H9 (cell line): ENCODE results near the gene CCDC33. TPM values are rescaled to one million over a fixed set of nuclear protein-coding genes. Genes with fewer than 3 reads are reported as not detected.

Experiments
- DNase-seq: peaks from one replicate; pipeline ENCODE4 v3.0.0-alpha.2; 2017
- H2AFZ ChIP-seq: one replicate; pipeline ENCODE4 v1.6.1; 2013; ENCODE audit warnings: mild to moderate bottlenecking, low read length, control low read depth, moderate library complexity
- H2AK5ac ChIP-seq: 2 replicates; pipeline ENCODE4 v1.6.1; 2013; ENCODE audit warnings: low read length, control low read depth, mixed read lengths; ENCODE audit not compliant: insufficient read length
- H2BK120ac ChIP-seq: one replicate; pipeline ENCODE4 v1.6.1; 2013; ENCODE audit warnings: low read depth, mild to moderate bottlenecking, low read length, control low read depth, inconsistent platforms; ENCODE audit not compliant: poor library complexity, severe bottlenecking
- H2BK12ac ChIP-seq: 2 replicates; pipeline ENCODE4 v1.6.1; 2013; ENCODE audit warnings: low read length, control low read depth, mixed read lengths, low read depth; ENCODE audit not compliant: insufficient read length
- H2BK15ac ChIP-seq: 2 replicates; pipeline ENCODE4 v1.6.1; 2013; ENCODE audit warnings: low read depth, low read length, control low read depth
- H2BK20ac ChIP-seq: one replicate; pipeline ENCODE4 v1.6.1; 2013; ENCODE audit warnings: low read depth, mild to moderate bottlenecking, low read length, control low read depth, inconsistent platforms; ENCODE audit not compliant: poor library complexity, severe bottlenecking
- H2BK5ac ChIP-seq: 2 replicates; pipeline ENCODE4 v1.6.1; 2013; ENCODE audit warnings: low read length, control low read depth, mixed read lengths; ENCODE audit not compliant: insufficient read length
- H3K14ac ChIP-seq: 2 replicates; pipeline ENCODE4 v1.6.1; 2013; ENCODE audit warnings: low read length, control low read depth; ENCODE audit not compliant: insufficient read depth
- H3K18ac ChIP-seq: 2 replicates; pipeline ENCODE4 v1.6.1; 2013; ENCODE audit warnings: low read depth, mild to moderate bottlenecking, mixed read lengths, low read length, control low read depth; ENCODE audit not compliant: insufficient read length
- H3K23ac ChIP-seq: 2 replicates; pipeline ENCODE4 v1.6.1; 2013; ENCODE audit warnings: low read length, control low read depth, mixed read lengths, low read depth; ENCODE audit not compliant: insufficient read length
- H3K23me2 ChIP-seq: 2 replicates; pipeline ENCODE4 v1.6.1; 2013; ENCODE audit warnings: low read depth, mild to moderate bottlenecking, mixed read lengths, low read length, control low read depth; ENCODE audit not compliant: insufficient read length, poor library complexity, severe bottlenecking
- H3K27ac ChIP-seq: 2 replicates; pipeline ENCODE4 v1.5.1; 2013; ENCODE audit warnings: low read length, control low read depth, mixed read lengths, low read depth; ENCODE audit not compliant: insufficient read length
- H3K27me3 ChIP-seq: 2 replicates; pipeline ENCODE4 v1.6.1; 2013; ENCODE audit warnings: low read length, control low read depth, inconsistent platforms; ENCODE audit not compliant: insufficient read depth
- H3K4ac ChIP-seq: 2 replicates; pipeline ENCODE4 v1.6.1; 2013; ENCODE audit warnings: low read depth, mild to moderate bottlenecking, control low read depth, inconsistent platforms, low read length, moderate library complexity
- H3K4me1 ChIP-seq: 2 replicates; pipeline ENCODE4 v1.6.1; 2013; ENCODE audit warnings: low read length, control low read depth, inconsistent platforms; ENCODE audit not compliant: insufficient read depth
- H3K4me2 ChIP-seq: 2 replicates; pipeline ENCODE4 v1.6.1; 2013; ENCODE audit warnings: low read length, control low read depth, mixed read lengths; ENCODE audit not compliant: insufficient read length, insufficient read depth
- H3K56ac ChIP-seq: 2 replicates; pipeline ENCODE4 v1.6.1; 2013; ENCODE audit warnings: low read depth, mild to moderate bottlenecking, mixed read lengths, low read length, control low read depth; ENCODE audit not compliant: insufficient read length
- H3K79me1 ChIP-seq: 2 replicates; pipeline ENCODE4 v1.6.1; 2013; ENCODE audit warnings: low read depth, mild to moderate bottlenecking, moderate library complexity, low read length, control low read depth, inconsistent platforms; ENCODE audit not compliant: insufficient read depth, poor library complexity, severe bottlenecking
- H3K79me2 ChIP-seq: 2 replicates; pipeline ENCODE4 v1.6.1; 2013; ENCODE audit warnings: low read length, control low read depth, inconsistent platforms; ENCODE audit not compliant: insufficient read depth
- H3K9ac ChIP-seq: 2 replicates; pipeline ENCODE4 v1.6.1; 2013; ENCODE audit warnings: low read length, control low read depth, mixed read lengths; ENCODE audit not compliant: insufficient read length; ENCODE audit errors: extremely low read depth
- H3K9me3 ChIP-seq: one replicate; pipeline ENCODE4 v1.6.1; 2013; ENCODE audit warnings: low read depth, low read length, inconsistent platforms; ENCODE audit not compliant: control insufficient read depth
- H3T11ph ChIP-seq: one replicate; pipeline ENCODE4 v1.6.1; 2013; ENCODE audit warnings: mild to moderate bottlenecking, low read length, control low read depth, inconsistent platforms
- H4K20me1 ChIP-seq: one replicate; pipeline ENCODE4 v1.6.1; 2013; ENCODE audit not compliant: control insufficient read depth, insufficient read length, insufficient read depth
- H4K5ac ChIP-seq: 2 replicates; pipeline ENCODE4 v1.6.1; 2013; ENCODE audit warnings: low read depth, mild to moderate bottlenecking, mixed read lengths, low read length, control low read depth; ENCODE audit not compliant: insufficient read length
- H4K8ac ChIP-seq: replicated peaks from 2 replicates; pipeline ENCODE4 v1.6.1; 2013; ENCODE audit warnings: low read length, control low read depth, mixed read lengths, low read depth; ENCODE audit not compliant: insufficient read length
- H4K91ac ChIP-seq: 2 replicates; pipeline ENCODE4 v1.6.1; 2013; ENCODE audit warnings: low read depth, mild to moderate bottlenecking, moderate library complexity, mixed read lengths, low read length, control low read depth; ENCODE audit not compliant: insufficient read length
- H3K27ac Mint-ChIP-seq, 3 experiments: 2 replicates in 2 of 3; 3 replicates in 1 of 3; pipeline ENCODE4 v1.8.0; 2020 to 2021; ENCODE audit warnings: mixed read lengths in 3 of 3, mild to moderate bottlenecking in 1 of 3, moderate library complexity in 1 of 3
- H3K27me3 Mint-ChIP-seq: 2 replicates; pipeline ENCODE4 v1.8.0; 2021; ENCODE audit warnings: low read depth, mild to moderate bottlenecking, moderate library complexity, mixed read lengths
- H3K36me3 Mint-ChIP-seq, 3 experiments: 2 replicates in 2 of 3; 3 replicates in 1 of 3; pipeline ENCODE4 v1.8.0; 2020 to 2021; ENCODE audit warnings: low read depth in 3 of 3, mixed read lengths in 3 of 3; ENCODE audit not compliant: insufficient read depth in 1 of 3
- H3K4me1 Mint-ChIP-seq, 2 experiments: 2 replicates each; pipeline ENCODE4 v1.8.0; 2020; ENCODE audit warnings: mixed read lengths in 2 of 2
- H3K4me3 Mint-ChIP-seq, 2 experiments: 2 replicates in 1 of 2; 3 replicates in 1 of 2; pipeline ENCODE4 v1.8.0; 2020 to 2021; ENCODE audit warnings: mild to moderate bottlenecking in 2 of 2, mixed read lengths in 2 of 2, moderate library complexity in 1 of 2
- H3K9me3 Mint-ChIP-seq, 2 experiments: 2 replicates in 1 of 2; 3 replicates in 1 of 2; pipeline ENCODE4 v1.8.0; 2020; ENCODE audit warnings: mild to moderate bottlenecking in 2 of 2, mixed read lengths in 2 of 2, moderate library complexity in 1 of 2
- WGBS: extraction: QIAGEN DNeasy Blood & Tissue Kit; methylation state at CpG from one replicate; pipeline ENCODE4 v1.1.7; 2013; ENCODE audit warnings: missing lambda C conversion rate, low lambda C conversion rate, mixed read lengths; ENCODE audit not compliant: insufficient read length; ENCODE audit errors: extremely low coverage; 5-methylcytosine and 5-hydroxymethylcytosine counted together
- total RNA-seq: library from RNA; stranded (reverse); gene quantifications from 2 replicates; pipeline ENCODE4 v1.2.1, GENCODE V29; 2021
- TF ChIP-seq, protein P1 (sequence below): fragments of 200-600 bp; sonication (generic); conservative IDR thresholded peaks from 3 replicates; pipeline ENCODE4 v1.8.0; 2021; ENCODE audit warnings: antibody characterized with exemption, mild to moderate bottlenecking

The CCDC33 gene
- total RNA-seq, 1 experiment from 2014 or later, result 4.6 TPM

DNA sequence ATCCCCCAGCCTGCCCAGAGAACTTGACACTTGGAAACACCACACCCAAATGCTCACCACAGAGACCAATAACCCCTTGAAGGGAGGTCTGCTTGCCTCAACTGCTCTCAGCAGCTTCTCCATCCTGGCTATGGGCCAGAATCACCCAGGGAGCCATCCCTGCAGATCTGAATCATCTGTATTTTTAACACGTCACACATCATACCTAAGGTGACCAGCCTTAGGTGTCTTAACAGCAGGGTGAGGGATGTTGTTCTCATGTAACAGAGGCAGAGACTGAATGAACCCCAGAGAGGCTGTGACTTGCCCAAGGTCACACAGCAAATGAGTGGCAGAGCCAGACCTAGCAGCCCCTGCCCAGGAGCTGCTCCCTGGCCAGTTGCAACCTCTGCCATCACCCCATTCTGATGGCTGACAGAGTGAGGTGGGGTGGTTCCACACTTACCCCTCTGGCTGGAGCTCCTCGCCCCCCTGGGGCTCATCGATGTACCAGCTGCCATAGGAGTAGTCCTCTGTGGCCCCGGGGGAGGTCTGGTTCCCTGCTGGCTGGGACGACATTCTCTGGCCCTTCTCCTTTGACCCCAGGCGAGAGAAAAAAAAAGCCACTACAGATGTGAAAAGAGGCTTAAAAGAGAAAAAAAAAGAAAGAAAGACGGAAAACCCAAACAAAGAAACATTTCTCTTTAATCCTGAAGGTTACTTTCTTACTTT, 34.3 kb upstream of the CCDC33 start:
- no peaks in the 10 kb centered on the region for H3K79me1 ChIP-seq
- no peak overlapping the region for H2BK15ac ChIP-seq
- H3K56ac ChIP-seq, result no peak overlapping the region
- H3K79me2 ChIP-seq, result no peaks in the 10 kb centered on the region
- H3K27me3 ChIP-seq, result no peaks in the 10 kb centered on the region
- no peaks in the 10 kb centered on the region for H4K20me1 ChIP-seq
- H3K18ac ChIP-seq, result no peak overlapping the region
- peak overlapping the region; percentile 71 for H3K4me2 ChIP-seq
- H4K8ac ChIP-seq, result no peak overlapping the region
- no peak overlapping the region for H4K91ac ChIP-seq
- no peak overlapping the region for H2AFZ ChIP-seq
- H3K23me2 ChIP-seq, result peaks cover 11% of the 10 kb centered on the region
- no peak overlapping the region for H3T11ph ChIP-seq
- no peak overlapping the region for H3K14ac ChIP-seq
- Mint-ChIP-seq H3K27me3 (peaks cover 39% of the 10 kb centered on the region), H3K27ac (peak overlapping the region in 1 of 3 experiments; percentile 68; a peak in 3 of 7 replicates), H3K4me3 (peak overlapping the region; percentile 71 to 83), H3K9me3 (no peaks in the 10 kb centered on the region), H3K36me3 (peaks cover 0 to 7% (median 4%) of the 10 kb centered on the region in 3 experiments; a peak in 4 of 7 replicates), H3K4me1 (peaks cover 52 to 59% of the 10 kb centered on the region in 2 experiments)
- H3K4ac ChIP-seq, result no peak overlapping the region
- H3K4me1 ChIP-seq, result peaks cover 18% of the 10 kb centered on the region; the same call in 1 of the 2 replicates
- DNase-seq, result no peak
- H3K9ac ChIP-seq, result no peak overlapping the region
- H4K5ac ChIP-seq, result no peak overlapping the region
- WGBS, result no CpG with 5 or more reads among the region's 7 CpGs
- no peak overlapping the region for H3K27ac ChIP-seq
- no peak overlapping the region for H2BK5ac ChIP-seq
- no peak overlapping the region for H2AK5ac ChIP-seq
- H2BK20ac ChIP-seq, result no peak overlapping the region
- TF ChIP-seq, protein P1, sequence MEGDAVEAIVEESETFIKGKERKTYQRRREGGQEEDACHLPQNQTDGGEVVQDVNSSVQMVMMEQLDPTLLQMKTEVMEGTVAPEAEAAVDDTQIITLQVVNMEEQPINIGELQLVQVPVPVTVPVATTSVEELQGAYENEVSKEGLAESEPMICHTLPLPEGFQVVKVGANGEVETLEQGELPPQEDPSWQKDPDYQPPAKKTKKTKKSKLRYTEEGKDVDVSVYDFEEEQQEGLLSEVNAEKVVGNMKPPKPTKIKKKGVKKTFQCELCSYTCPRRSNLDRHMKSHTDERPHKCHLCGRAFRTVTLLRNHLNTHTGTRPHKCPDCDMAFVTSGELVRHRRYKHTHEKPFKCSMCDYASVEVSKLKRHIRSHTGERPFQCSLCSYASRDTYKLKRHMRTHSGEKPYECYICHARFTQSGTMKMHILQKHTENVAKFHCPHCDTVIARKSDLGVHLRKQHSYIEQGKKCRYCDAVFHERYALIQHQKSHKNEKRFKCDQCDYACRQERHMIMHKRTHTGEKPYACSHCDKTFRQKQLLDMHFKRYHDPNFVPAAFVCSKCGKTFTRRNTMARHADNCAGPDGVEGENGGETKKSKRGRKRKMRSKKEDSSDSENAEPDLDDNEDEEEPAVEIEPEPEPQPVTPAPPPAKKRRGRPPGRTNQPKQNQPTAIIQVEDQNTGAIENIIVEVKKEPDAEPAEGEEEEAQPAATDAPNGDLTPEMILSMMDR, result no peak
- H3K23ac ChIP-seq, result no peak overlapping the region
- no peak overlapping the region for H2BK120ac ChIP-seq
- H3K9me3 ChIP-seq, result no peaks in the 10 kb centered on the region
- no peak overlapping the region for H2BK12ac ChIP-seq
